IMR-90 (cell line): Measurements from ENCODE around the gene ADAP2. TPM values are rescaled to one million over a fixed set of nuclear protein-coding genes. Genes with fewer than 3 reads are reported as not detected.

Source experiments
- ATAC-seq: fragments of 200-7000 bp; cut with Tn5 transposase; 2 replicates; pipeline ENCODE4 v1.9.1; 2020; ENCODE audit warnings: low read depth, mild to moderate bottlenecking, moderate library complexity
- BruUV-seq: library from RNA; stranded (reverse); fragments of 400-500 nt; replicated peaks from 2 replicates; lab custom pipeline; 2021; lab: Mats Ljungman, UMichigan
- CTCF ChIA-PET: fragments of 300-600 bp; formaldehyde crosslinking; extraction: SDS; loops from one replicate; lab custom pipeline; 2021; ENCODE audit warnings: antibody characterized with exemption; lab: Yijun Ruan, JAX
- POLR2A ChIA-PET: fragments of 300-600 bp; sonication (Branson Sonifier 250); formaldehyde crosslinking; loops from one replicate; lab custom pipeline; 2022; ENCODE audit warnings: antibody characterized with exemption; ENCODE audit not compliant: unreplicated experiment; lab: Charles Lee
- DNase-seq: peaks from one replicate; pipeline ENCODE4 v3.0.0; 2013
- H2AFZ ChIP-seq: replicated peaks from 2 replicates; pipeline ENCODE3; 2013; ENCODE audit warnings: low read length, mild to moderate bottlenecking; ENCODE audit not compliant: poor library complexity
- H2AK5ac ChIP-seq: 2 replicates; pipeline ENCODE4 v1.6.1; 2013; ENCODE audit warnings: low read depth, low read length, inconsistent platforms
- H2AK9ac ChIP-seq: replicated peaks from 2 replicates; pipeline ENCODE3; 2013; ENCODE audit warnings: mild to moderate bottlenecking, low read depth, low read length, moderate library complexity; ENCODE audit not compliant: poor library complexity
- H2BK120ac ChIP-seq: 2 replicates; pipeline ENCODE4 v1.6.1; 2013; ENCODE audit warnings: low read depth, low read length, inconsistent platforms
- H2BK15ac ChIP-seq: 3 replicates; pipeline ENCODE4 v1.6.1; 2013; ENCODE audit warnings: low read depth, low read length, inconsistent platforms
- H2BK20ac ChIP-seq: 2 replicates; pipeline ENCODE4 v1.6.1; 2013; ENCODE audit warnings: low read depth, mild to moderate bottlenecking, inconsistent platforms, low read length, moderate library complexity
- H2BK5ac ChIP-seq: 2 replicates; pipeline ENCODE4 v1.6.1; 2013; ENCODE audit warnings: mild to moderate bottlenecking, low read depth, low read length, inconsistent platforms; ENCODE audit not compliant: poor library complexity, severe bottlenecking
- H3K14ac ChIP-seq: replicated peaks from 2 replicates; pipeline ENCODE4 v1.6.1; 2013; ENCODE audit warnings: low read depth, low read length, inconsistent platforms
- H3K18ac ChIP-seq: 2 replicates; pipeline ENCODE4 v1.6.1; 2013; ENCODE audit warnings: low read depth, low read length, control low read depth
- H3K23ac ChIP-seq: 2 replicates; pipeline ENCODE4 v1.6.1; 2013; ENCODE audit warnings: low read depth, low read length, inconsistent platforms
- H3K27ac ChIP-seq: 2 replicates; pipeline ENCODE4 v1.5.1; 2013; ENCODE audit warnings: mild to moderate bottlenecking, control low read depth, low read length; ENCODE audit not compliant: insufficient read depth
- H3K27me3 ChIP-seq: 2 replicates; pipeline ENCODE4 v1.6.1; 2013; ENCODE audit warnings: low read length; ENCODE audit not compliant: control insufficient read depth, insufficient read depth
- H3K36me3 ChIP-seq: 2 replicates; pipeline ENCODE4 v1.6.1; 2013; ENCODE audit warnings: low read length, mixed read lengths; ENCODE audit not compliant: control insufficient read depth, insufficient read depth
- H3K4ac ChIP-seq: 2 replicates; pipeline ENCODE4 v1.6.1; 2013; ENCODE audit warnings: low read depth, low read length, inconsistent platforms
- H3K4me1 ChIP-seq: 2 replicates; pipeline ENCODE4 v1.6.1; 2013; ENCODE audit warnings: low read length, mixed read lengths; ENCODE audit not compliant: control insufficient read depth, insufficient read depth
- H3K4me2 ChIP-seq: 2 replicates; pipeline ENCODE4 v1.6.1; 2013; ENCODE audit warnings: low read depth, mild to moderate bottlenecking, control low read depth, low read length, moderate library complexity
- H3K4me3 ChIP-seq: 2 replicates; pipeline ENCODE4 v1.5.1; 2013; ENCODE audit warnings: low read depth, mild to moderate bottlenecking, control low read depth, low read length, moderate library complexity; ENCODE audit not compliant: insufficient read depth
- H3K56ac ChIP-seq: 2 replicates; pipeline ENCODE4 v1.6.1; 2013; ENCODE audit warnings: low read length, inconsistent platforms; ENCODE audit not compliant: insufficient read depth; ENCODE audit errors: extremely low read depth
- H3K79me1 ChIP-seq, 2 experiments: 2 replicates each; pipeline ENCODE4 v1.6.1; 2013; ENCODE audit warnings: low read length in 2 of 2, inconsistent platforms in 1 of 2, low read depth in 1 of 2
- H3K9ac ChIP-seq: 2 replicates; pipeline ENCODE4 v1.6.1; 2013; ENCODE audit warnings: low read depth, low read length, control low read depth
- H3K9me1 ChIP-seq: 2 replicates; pipeline ENCODE4 v1.6.1; 2013; ENCODE audit warnings: low read length, inconsistent platforms; ENCODE audit not compliant: insufficient read depth
- H3K9me3 ChIP-seq: 2 replicates; pipeline ENCODE4 v1.6.1; 2013; ENCODE audit warnings: low read length; ENCODE audit not compliant: control insufficient read depth, insufficient read depth
- H4K20me1 ChIP-seq: 2 replicates; pipeline ENCODE4 v1.6.1; 2013; ENCODE audit warnings: low read length, inconsistent platforms; ENCODE audit not compliant: insufficient read depth
- H4K5ac ChIP-seq: 2 replicates; pipeline ENCODE4 v1.6.1; 2013; ENCODE audit warnings: mild to moderate bottlenecking, low read depth, low read length, control low read depth
- H4K8ac ChIP-seq, 2 experiments: 2 replicates each; pipeline ENCODE4 v1.6.1; 2013; ENCODE audit warnings: low read depth in 2 of 2, low read length in 2 of 2, control low read depth in 1 of 2, inconsistent platforms in 1 of 2
- H4K91ac ChIP-seq: 2 replicates; pipeline ENCODE4 v1.6.1; 2013; ENCODE audit warnings: low read depth, low read length, inconsistent platforms; ENCODE audit not compliant: insufficient read depth
- CEBPB ChIP-seq: IDR thresholded peaks from 2 replicates; pipeline ENCODE4 v1.6.1; 2012; ENCODE audit warnings: low read depth, low read length, improper control_type of control experiment
- ELK1 ChIP-seq: fragments of 150-350 bp; IDR thresholded peaks from 2 replicates; pipeline ENCODE4 v1.6.1; 2016; ENCODE audit warnings: low read depth, mild to moderate bottlenecking, low read length, moderate library complexity, borderline replicate concordance
- MAFK ChIP-seq: IDR thresholded peaks from 2 replicates; pipeline ENCODE4 v1.6.1; 2012; ENCODE audit warnings: low read depth, low read length, improper control_type of control experiment
- MAZ ChIP-seq: IDR thresholded peaks from 2 replicates; pipeline ENCODE4 v1.6.1; 2012; ENCODE audit warnings: low read depth, mild to moderate bottlenecking, low read length, improper control_type of control experiment, moderate library complexity, borderline replicate concordance
- MXI1 ChIP-seq: IDR thresholded peaks from 2 replicates; pipeline ENCODE4 v1.6.1; 2012; ENCODE audit warnings: low read depth, mild to moderate bottlenecking, low read length, moderate library complexity, borderline replicate concordance
- RAD21 ChIP-seq: IDR thresholded peaks from 2 replicates; pipeline ENCODE4 v1.6.1; 2012; ENCODE audit warnings: low read length, improper control_type of control experiment
- RFX5 ChIP-seq: IDR thresholded peaks from 2 replicates; pipeline ENCODE4 v1.8.0; 2012; ENCODE audit warnings: low read depth, mild to moderate bottlenecking, low read length, moderate library complexity
- USF2 ChIP-seq: fragments of 150-350 bp; IDR thresholded peaks from 2 replicates; pipeline ENCODE4 v1.6.1; 2017; ENCODE audit warnings: mild to moderate bottlenecking, antibody characterized with exemption, low read length, low read depth
- WGBS, 2 experiments: methylation state at CpG; one replicate each; pipeline versions ENCODE4 v1.1.5 to v1.1.7; 2013; ENCODE audit warnings: missing lambda C conversion rate in 2 of 2; ENCODE audit not compliant: insufficient read length in 1 of 2; ENCODE audit errors: extremely low coverage in 2 of 2; 5-methylcytosine and 5-hydroxymethylcytosine counted together
- dilution Hi-C: fragments of 300-500 bp; cut with HindIII; formaldehyde crosslinking; loops from one replicate; pipeline ENCODE4 v1.14.3; 2018; ENCODE audit warnings: low sequenced_read_pairs; ENCODE audit not compliant: unreplicated experiment
- in situ Hi-C: fragments of 300-500 bp; cut with MboI; formaldehyde crosslinking; loops from 3 replicates; pipeline ENCODE4 v1.14.3; 2019; ENCODE audit warnings: low sequenced_read_pairs, inconsistent platforms, mixed read lengths
- intact Hi-C: fragments of 100-400 bp; cut with micrococcal nuclease; formaldehyde crosslinking; loops from 2 replicates; pipeline ENCODE4 v1.10.0; 2022
- polyA plus RNA-seq, 3 experiments: library from polyadenylated mRNA; depleted of rRNA; stranded (reverse); fragments of >200 nt; gene quantifications; 2 replicates each; pipeline ENCODE4 v1.2.3, GENCODE V29; 2012; ENCODE audit warnings: low replicate concordance in 1 of 3
- total RNA-seq: library from RNA; depleted of rRNA; stranded (reverse); fragments of >200 nt; gene quantifications from 2 replicates; pipeline ENCODE4 v1.2.3, GENCODE V29; 2012

The ADAP2 gene
- total and polyA plus RNA-seq, 2 of the 4 experiments (the other 2 are of a cell fraction) = 0.90 to 1.2 TPM

- no peak for ATAC-seq
- WGBS, 2 experiments = 79% methylated on average over 3 of the region's 5 CpGs; no CpG with 5 or more reads in 1 of the 2 experiments
- no peaks in the 10 kb centered on the region for H3K9me1 ChIP-seq
- no peak overlapping the region for H3K4ac ChIP-seq
- no peak overlapping the region for H2BK5ac ChIP-seq
- H3K4me2 ChIP-seq = no peak overlapping the region
- no peak overlapping the region for H2BK20ac ChIP-seq
- no peak overlapping the region for H3K9ac ChIP-seq
- no peak overlapping the region for H4K5ac ChIP-seq
- H3K27me3 ChIP-seq = no peaks in the 10 kb centered on the region
- TF ChIP-seq CEBPB = no peak
- no peak for TF ChIP-seq USF2
- no peak for TF ChIP-seq RAD21
- TF ChIP-seq RFX5 = no peak
- TF ChIP-seq MAZ = no peak
- no peak for TF ChIP-seq MXI1
- TF ChIP-seq MAFK = no peak
- TF ChIP-seq ELK1 = no peak
- CTCF ChIA-PET = no interaction called here
- H3K18ac ChIP-seq = no peak overlapping the region
- no peak overlapping the region for H3K27ac ChIP-seq
- no peak overlapping the region for H2AK5ac ChIP-seq
- H3K23ac ChIP-seq = no peak overlapping the region
- no peak overlapping the region for H2AK9ac ChIP-seq
- H2AFZ ChIP-seq = no peak overlapping the region
- no peaks in the 10 kb centered on the region for H3K9me3 ChIP-seq
- no peak overlapping the region for H4K91ac ChIP-seq
- peaks cover 14% of the 10 kb centered on the region for H3K36me3 ChIP-seq
- POLR2A ChIA-PET = interaction anchor here (0.6 kb wide), 1 partner anchor 404 kb away, joined by 3 read pairs; no protein-coding TSS in a partner anchor
- H2BK120ac ChIP-seq = no peak overlapping the region
- no peaks in the 10 kb centered on the region for H3K4me1 ChIP-seq
- H3K79me1 ChIP-seq = peaks cover 2 to 6% of the 10 kb centered on the region in 2 experiments; a peak in 3 of 4 replicates
- H3K56ac ChIP-seq = no peak overlapping the region
- no peak overlapping the region for H4K8ac ChIP-seq
- no TSS peak for BruUV-seq
- intact Hi-C loops (no loop called here), in situ Hi-C loops (no loop called here), dilution Hi-C loops (no loop called here)
- no peak for DNase-seq
- H3K14ac ChIP-seq = no peak overlapping the region
- H3K4me3 ChIP-seq = no peak overlapping the region
- no peak overlapping the region for H2BK15ac ChIP-seq
- H4K20me1 ChIP-seq = no peaks in the 10 kb centered on the region
Observed at GRCh38 chr17:30897311-30897710, 24.4 kb upstream of the ADAP2 start.
